Measurements from ENCODE around the gene TSEN54.

The TSEN54 gene

DNA sequence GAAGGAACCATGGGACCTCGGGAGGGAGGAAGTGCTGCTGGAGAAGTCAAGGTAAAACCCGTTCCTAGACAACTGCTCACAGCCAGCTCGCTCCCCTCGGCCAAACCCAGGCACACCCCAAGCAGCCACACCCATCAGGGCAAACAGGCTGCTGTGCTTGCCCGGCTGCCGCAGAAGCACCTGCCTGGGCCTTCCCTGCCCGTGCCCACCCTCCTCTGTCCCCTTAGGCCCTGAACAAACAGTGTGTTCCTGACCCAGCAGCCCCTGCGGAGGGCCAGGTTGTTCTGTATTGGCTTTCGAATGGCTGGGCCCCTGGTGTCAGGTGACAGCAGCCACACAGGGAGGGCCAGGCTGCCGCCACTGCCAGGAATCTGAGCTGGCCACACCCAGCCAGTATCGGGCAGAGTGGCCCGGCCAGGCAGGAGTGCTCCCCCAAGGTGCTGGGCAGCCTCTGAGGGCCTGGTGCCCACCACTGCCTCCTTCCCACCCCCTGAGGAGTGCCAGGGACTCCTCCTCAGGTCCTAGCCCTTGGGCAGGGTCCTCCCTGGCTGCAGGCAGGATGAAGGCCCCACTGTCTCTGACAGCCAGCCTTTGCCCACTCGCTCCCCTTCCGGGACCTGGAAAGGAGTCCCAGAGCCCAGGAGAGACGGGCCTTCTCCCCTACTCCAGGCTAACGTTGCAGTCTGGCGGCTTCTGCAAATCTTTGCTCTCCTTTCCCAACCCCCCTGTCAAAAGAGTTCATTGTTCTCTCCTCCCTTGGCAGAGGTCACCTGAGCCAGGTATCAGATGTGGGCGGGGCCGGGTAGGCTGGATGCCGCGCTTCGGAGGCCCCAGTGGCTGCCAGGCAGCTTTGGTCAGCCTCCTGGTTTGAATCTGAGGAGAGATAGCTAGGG lies 33.2 kb downstream of the TSEN54 start:
- DNase-seq, result no peak

DNA sequence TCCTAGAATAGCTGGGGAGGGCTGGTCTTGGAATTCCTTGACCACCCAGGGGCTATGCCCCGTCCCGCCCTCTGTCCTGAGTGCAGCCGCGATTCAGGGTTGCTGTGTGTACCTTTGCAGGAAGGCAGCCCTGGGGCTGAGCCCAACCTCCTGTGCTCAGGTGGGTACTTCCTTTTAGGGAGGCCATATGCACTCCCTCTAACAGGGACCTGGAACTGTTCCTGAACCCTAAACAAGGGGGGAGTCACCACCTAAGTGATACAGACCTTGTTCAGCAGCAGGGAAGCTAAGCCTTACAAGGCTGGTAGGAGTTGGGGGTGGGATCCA lies 33.8 kb downstream of the TSEN54 start:
- no peak for DNase-seq

DNA sequence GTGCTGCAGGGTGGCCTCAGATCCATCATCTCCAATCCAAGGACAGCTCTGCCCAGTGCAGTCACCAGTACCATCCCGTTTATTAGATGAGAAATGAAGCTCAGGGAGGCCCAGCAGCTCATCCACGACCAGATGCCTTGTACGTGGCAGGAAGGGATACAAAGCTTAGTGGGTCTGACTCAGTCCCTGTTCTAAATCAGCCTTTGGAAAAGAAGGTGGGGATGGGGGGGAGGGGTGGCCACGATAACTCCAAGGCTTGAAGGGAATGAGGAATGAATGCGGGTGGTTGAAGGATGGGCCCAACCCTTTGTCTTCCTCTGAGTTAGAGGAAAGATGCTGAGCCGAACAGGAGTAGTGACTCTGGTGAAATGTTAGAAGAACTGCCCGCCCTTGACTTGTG lies 34.9 kb downstream of the TSEN54 start:
- no peak for DNase-seq

DNA sequence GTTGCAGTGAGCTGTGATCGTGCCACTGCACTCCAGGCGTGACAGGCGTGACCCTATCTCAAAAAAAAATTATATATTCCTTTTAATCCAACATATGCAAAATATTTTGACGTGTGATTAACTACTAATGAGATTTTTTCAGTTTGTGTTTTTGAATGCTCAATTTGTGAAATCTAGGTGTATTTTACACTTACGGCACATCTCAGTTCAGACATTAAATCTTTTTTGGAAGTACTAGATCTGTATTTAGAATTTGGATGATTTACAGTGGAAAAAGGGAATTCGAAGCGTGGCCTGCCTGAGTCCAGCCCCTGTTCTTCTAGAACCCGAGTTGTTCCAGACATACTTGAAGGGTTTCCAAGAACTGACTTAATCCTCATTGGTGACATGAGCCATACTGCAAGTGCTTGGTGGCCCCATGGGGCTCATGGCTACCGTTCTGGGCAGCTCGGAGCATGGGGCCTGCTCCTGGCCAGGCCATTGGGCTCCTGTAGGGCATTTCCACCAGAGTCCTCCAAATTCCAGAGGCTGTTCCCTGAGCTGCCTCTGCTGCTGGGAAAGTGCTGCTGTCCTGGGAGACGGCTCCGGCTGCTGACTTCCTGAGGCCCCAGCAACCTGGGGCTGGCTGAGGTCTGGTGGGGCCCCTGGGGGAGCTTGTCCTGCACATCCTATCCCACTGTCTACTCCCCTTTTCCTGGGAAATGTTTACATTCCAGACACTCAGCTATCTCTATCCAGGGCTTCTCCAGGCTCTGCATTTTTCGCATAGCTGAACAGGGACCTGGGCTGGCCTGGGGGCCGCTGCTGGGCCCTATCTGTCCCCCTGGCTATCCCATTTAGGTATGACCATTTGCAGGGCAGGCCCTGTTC lies 36.3 kb downstream of the TSEN54 start:
- no peak for DNase-seq

DNA sequence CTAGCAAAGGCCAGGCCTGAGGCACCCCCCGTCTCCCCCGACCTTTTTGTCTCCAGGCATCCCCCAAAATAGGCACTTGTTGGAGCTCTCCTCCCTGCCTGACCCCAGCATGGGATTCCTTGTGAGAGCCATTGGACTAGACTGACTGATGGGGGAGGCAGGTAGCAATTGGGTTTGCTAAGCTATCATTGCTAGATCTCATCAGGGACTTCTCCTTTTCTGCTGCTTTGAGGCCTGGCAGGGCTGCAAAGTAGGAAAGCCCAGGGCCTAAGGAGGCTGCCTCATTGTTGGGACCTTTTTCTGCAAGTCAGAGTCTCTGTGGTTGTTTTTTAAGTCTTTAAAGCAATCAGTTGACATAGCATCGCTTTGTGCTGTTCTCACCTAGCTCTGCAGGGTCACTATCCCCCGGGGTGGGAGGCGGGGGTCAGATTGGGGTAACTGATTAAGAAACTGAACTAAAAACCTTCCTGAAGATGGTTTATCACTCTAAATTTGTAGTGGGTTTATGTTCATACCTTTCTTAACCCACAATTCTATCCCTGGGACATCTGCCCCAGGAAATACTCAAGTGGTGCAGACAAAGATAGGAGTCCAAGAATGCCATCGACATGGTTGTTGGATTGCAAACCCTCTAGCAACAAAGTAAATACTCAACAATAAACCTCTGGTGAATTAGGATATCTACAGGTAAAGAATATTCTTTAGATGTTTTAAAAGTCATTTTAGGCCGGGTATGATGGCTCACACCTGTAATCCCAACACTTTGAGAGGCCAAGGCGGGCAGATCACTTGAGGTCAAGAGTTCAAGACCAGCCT lies 37.2 kb downstream of the TSEN54 start:
- no peak for DNase-seq

DNA sequence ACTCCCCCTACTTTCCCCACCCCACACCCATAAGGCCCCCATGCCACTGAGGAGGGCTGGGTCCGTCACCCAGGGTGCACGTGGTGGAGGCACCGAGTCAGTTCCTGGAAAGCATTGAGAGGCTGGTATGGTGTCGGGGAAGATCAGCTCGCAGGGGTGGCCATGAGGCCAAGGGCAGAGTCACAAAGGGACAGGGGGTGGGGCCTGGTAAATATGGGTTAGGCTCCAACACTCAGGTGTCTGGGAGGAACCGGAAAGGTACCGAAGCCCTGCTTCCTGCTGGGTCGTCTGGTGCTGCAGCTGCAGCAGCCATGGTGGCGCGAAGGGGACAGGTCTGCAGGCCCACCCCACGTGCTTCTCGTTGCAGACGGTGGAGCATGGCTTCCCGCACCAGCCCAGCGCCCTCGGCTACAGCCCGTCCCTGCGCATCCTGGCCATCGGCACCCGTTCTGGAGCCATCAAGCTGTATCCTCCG lies 39.4 kb downstream of the TSEN54 start:
- no peak for DNase-seq

DNA sequence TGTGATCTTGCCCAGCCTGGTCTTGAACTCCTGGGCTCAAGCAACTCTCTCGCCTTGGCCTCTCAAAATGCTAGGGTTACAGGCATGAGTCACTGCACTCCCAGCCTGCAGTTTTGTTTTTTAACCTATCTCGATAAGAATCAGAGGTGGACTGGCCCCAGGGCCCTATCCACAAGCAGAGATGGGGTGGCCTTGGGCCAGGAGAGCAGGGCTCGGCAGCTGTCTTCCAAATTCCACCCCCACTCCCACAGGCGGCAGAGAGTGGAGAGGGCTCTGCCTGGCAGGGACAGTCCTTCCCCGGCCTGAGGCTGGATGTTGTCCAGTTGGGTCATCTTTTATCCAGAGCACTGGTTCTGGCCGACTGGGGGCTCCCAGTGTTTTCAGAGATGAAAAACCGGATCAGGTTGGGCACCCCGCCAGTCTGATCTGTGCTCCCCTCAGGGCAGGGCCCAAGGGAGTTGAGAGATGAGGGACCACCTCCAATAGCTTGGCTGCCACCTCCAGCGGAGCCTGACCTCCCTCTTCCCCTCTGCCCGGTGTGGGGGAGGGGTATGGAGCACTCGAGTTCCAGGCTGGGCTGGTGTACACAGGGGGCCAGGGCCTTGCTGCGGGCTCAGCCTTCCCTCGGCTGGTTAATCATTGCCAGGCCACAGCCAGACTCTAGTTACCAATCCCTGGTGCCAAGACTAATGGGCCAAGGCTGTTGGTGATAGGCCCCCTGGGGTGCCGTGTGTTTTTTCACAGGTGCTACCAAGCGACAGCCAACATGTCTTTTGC lies 40.9 kb downstream of the TSEN54 start:
- DNase-seq, result no peak

DNA sequence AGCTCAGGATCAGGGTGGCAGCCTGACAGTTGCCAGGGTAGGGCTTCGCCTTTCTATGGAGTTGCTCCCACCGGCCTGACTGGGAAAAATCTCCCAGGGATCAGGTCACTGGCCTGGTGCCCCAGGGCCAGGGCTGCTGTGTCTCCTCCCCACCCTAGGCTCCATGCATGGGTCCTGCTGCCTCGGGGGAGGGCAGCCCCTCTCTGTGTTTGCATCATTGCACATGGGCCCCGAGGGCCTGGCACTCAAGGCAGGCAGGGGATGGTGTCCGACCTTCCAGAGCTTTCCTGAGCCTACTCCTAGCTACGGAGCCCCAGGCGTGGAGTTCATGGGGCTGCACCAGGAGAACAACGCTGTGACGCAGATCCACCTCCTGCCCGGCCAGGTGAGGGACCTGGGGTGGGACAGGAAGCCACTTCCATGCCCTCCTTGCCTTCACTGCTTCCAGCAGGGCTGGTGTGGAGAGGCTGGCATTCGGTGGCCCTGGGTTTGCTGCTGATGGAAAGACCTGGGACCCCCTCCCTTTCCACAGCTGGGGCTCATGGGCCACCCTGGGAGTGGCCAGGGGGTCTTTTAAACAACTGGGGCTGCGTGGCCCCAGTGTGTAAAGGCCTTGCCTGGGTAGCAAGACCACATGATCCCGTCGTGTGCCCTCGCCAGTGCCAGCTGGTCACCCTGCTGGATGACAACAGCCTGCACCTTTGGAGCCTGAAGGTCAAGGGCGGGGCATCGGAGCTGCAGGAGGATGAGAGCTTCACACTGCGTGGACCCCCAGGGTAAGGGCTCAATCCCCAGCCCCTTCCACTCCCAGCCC lies 41.7 kb downstream of the TSEN54 start:
- no peak for DNase-seq

DNA sequence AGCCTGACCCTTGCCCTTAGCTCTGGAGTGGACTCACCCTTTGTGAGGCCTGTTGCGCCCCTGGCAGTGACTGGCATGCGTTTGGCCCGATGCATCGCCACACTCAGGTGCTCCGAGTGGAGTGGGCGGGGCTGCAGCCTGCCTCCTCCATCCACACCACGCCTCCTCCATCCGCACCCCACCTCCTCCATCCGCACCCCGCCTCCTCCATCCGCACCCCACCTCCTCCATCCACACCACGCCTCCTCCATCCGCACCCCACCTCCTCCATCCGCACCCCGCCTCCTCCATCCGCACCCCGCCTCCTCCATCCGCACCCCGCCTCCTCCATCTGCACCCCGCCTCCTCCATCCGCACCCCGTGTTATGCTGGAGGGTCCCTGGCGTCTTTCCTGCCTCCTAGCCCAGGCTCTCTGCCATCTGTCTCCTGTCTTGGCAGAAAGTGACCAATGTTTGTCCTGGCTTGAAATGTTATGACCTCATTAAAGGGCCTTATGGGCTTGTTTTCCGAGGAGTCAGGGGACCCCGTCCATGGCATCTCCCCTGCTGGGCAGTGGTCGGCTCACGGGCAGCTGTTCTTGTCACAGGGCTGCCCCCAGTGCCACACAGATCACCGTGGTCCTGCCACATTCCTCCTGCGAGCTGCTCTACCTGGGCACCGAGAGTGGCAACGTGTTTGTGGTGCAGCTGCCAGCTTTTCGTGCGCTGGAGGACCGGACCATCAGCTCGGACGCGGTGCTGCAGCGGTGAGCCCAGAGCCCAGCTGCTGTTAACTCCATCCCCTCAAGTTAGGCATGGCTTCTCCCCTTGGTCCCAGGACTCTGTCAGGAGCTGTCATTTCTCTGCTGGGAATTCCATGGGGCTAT lies 42.6 kb downstream of the TSEN54 start:
- DNase-seq, result no peak

DNA sequence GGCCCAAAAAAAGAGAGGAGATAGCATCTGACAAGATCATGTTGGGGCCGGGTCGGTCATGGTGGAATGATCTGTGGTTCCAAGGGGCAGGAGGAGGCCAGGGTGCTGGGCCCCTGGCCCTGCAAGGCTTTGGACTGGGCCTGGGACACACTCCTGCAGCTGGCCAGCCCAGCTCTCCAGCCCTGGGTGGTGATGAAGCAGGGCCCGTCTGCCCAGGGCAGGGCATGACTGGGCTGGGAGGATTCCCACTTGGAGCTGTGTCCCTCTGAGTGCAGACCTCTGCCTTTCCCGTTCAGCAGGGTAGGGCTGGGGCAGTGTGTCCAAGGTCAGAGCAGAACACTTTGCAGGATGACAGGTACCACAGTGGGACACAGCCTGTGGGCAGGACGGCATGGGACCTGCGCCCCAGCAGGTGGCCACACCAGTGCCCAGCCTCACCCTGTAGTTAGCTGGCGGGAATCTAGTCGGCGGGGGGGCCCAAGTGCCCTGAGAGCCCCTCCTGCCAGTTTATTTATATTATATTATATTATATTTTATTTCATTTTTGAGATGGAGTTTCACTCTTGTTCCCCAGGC lies 43.7 kb downstream of the TSEN54 start:
- no peak for DNase-seq

DNA sequence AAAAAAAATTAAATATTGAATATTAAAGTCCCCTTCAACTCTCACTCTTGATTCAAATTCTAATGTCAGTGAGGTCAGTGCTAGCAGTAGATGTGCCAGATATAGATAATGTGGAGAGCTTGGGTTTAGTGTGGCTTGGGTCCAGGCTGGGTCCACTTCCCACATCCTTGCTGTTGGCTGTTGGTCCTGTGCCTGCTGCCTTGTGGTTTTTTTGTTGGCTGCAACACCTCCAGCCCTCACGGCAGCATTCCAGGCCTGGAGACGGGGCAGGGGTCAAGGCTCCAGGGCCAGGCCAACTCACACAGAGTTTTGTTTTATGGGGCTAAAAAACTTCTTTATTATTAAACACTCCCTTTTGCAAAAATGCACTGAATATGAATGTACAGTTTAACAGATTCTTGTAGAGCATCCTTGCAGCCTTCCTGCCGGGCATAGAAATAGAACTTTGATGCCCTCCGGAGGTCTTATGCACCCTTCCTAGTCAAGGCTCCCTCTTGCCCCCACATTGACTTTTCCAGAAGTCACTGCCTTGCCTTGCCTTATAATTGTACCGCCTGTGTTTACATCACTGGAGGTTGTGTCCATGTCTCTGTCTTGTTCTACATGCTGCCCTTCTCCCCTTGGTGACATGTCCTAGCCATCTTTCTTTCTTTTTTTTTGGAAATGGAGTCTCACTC lies 45.7 kb downstream of the TSEN54 start:
- DNase-seq, result no peak

DNA sequence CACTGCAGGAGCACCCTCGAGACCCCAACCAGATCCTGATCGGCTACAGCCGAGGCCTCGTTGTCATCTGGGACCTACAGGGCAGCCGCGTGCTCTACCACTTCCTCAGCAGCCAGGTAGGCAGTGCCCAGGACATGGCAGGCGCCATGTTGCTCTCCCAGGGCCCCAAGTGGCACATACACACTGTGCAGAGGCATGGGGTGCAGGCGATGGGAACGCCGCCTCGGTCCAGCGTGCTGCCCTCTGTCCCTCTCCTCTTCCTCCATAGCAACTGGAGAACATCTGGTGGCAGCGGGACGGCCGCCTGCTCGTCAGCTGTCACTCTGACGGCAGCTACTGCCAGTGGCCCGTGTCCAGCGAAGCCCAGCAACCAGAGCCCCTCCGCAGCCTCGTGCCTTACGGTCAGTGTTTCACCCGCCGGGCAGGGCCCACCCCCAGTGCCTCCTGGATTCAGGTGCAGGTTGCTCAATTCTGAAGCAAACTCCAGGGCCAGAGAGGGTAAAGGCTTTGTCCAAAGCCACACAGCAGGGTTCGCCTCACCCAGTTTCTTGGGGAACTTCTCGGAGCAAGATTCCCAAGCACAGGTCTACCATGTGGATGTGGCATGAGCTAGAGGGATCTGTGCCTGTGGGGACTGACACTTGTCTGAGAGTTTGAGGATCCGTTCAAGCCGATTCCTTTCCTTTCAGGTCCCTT lies 46.9 kb downstream of the TSEN54 start:
- DNase-seq, result no peak

DNA sequence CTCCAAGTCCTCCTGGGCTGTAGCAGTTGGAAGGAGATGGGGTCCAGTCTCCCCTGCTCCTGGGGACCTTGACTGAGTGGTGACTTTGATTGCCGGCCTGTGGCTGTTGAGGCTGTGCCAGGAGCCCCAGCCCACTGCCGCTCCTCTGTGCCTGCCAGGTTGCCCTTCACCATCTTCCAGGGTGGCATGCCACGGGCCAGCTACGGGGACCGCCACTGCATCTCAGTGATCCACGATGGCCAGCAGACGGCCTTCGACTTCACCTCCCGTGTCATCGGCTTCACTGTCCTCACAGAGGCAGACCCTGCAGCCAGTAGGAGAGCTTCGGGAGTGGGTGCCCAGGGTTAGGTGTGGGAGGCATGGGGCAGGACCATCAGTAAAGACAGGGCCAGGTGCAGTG lies 47.9 kb downstream of the TSEN54 start:
- no peak for DNase-seq

DNA sequence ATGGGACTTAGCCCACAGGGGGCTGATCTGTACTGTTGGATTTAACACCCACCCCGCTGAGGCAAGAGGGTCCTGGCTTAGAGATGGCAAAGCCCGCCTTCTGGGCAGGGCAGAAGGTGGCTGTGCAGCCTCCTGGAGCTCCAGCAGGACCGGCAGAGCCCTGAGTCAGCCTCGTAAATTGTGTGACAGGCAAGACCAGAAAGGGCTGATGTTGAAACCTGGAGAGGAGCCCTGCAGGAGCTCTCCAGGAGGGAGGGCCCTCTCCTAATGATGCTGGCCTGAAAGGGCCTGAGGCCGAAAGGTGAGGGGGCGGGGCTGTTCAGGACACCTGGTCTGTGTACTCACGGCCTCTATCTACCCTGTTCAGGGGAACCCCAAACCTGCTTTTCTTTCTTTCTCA lies 48.7 kb downstream of the TSEN54 start:
- no peak for DNase-seq

DNA sequence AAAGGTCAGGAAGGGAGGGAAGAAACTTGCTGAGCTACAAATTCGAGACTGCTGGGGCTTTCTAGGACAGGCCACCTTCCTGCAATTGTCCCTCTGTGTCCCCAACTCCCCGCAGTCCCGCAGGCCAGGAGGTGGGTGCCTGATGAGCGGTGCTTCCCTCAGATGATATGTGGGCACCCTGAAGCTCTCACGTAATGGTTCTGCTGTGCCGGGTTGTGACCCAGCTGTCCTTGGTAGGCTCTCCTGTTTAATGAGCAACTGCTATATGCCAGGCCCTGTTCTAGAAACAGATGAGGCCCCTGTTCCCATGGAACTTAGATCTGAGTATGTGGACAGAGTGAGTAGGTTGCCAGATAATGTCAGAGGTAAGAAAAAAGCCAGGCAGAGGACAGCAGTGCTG lies 49.3 kb downstream of the TSEN54 start:
- no peak for DNase-seq

DNA sequence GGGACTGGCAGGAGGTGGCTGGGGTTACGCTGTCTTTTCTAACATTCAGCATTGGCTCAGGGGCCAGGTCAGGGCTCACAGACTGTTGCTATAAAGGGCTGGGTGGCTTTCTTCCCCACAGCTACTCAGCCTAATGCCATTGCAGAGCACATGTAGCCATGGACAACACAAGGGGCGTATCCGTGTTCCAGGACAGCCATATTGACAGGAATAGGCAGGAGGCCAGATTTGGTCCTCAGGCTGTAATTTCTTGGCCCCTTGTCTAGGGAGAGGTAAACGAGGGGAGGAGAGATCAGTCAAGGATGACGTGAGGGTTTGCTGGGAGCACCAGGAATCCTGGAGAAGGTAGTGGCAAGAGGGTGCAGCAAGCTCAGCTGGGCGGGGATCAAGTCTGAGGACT lies 50.1 kb downstream of the TSEN54 start:
- DNase-seq, result no peak

DNA sequence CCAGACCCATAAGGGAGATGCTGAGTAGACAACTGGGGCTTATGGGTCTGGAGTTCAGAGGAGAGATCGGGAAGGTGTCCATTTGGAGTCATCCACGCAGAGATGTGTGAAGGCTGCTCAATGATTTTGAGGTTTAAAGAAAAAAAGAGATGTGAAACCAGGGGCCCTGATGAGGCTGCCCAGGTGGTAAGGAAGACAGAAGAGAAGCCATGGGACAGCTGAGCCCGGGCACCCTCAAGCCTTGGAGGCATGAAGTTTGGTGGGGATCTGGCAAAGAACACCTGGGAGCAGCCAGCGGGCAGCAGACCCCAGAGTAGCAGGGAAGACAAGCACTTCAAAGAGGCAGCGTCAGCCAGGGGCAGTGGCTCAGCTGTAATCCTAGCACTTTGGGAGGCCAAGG lies 50.5 kb downstream of the TSEN54 start:
- no peak for DNase-seq

DNA sequence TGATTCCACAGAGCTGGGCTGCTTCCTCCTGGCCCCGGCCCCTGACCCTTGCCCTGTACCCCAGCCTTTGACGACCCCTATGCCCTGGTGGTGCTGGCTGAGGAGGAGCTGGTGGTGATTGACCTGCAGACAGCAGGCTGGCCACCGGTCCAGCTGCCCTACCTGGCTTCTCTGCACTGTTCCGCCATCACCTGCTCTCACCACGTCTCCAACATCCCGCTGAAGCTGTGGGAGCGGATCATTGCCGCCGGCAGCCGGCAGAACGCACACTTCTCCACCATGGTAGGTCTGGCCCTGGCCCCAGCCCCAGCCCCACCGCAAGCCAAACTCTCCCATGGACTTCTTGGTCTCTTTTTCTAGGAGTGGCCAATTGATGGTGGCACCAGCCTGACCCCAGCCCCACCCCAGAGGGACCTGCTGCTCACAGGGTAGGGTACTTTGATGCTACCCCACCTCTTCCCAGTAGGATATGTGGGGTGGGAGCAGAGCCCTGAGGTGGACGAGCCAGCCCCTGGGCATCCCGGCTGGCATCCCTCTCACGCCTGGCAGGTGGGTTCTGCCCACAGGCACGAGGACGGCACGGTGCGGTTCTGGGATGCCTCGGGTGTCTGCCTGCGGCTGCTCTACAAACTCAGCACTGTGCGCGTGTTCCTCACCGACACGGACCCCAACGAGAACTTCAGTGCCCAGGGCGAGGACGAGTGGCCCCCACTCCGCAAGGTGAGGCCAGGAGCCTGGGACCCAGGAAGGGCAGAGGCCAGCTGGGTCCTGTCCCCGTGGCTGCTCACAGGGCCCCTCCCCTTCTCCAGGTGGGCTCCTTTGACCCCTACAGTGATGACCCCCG lies 52.3 kb downstream of the TSEN54 start:
- DNase-seq, result no peak
